SK-N-SH (cell line): Measurements from ENCODE around the gene SYT14. TPM values are rescaled to one million over a fixed set of nuclear protein-coding genes. Genes with fewer than 3 reads are reported as not detected.

Experiments used
- CTCF ChIA-PET: fragments of 300-600, 350-600 bp; formaldehyde crosslinking; extraction: SDS; loops from one replicate; lab custom pipeline; 2021; lab: Yijun Ruan, JAX
- POLR2A ChIA-PET: fragments of 350-600 bp; sonication (Branson Sonifier 250); formaldehyde crosslinking; extraction: SDS; loops from one replicate; lab custom pipeline; 2020; ENCODE audit warnings: antibody characterized with exemption, inconsistent platforms; lab: Yijun Ruan, JAX
- DNase-seq: peaks from one replicate; pipeline ENCODE4 v3.0.0; 2012
- H2AFZ ChIP-seq: fragments of 200-600 bp; sonication (generic); 2 replicates; pipeline ENCODE4 v1.8.1; 2016; ENCODE audit warnings: antibody characterized with exemption, mild to moderate bottlenecking, low read depth
- H3F3A ChIP-seq: fragments of 200-600 bp; sonication (generic); replicated peaks from 2 replicates; pipeline ENCODE3; 2016; ENCODE audit warnings: antibody characterized with exemption, mild to moderate bottlenecking; ENCODE audit not compliant: insufficient read depth
- H3K27ac ChIP-seq, 2 experiments: fragments of 200-500 bp in 1 of 2; fragments of 200-600 bp in 1 of 2; sonication (Bioruptor generic) in 1 of 2; sonication (generic), shearing (Covaris generic) in 1 of 2; 2 replicates each; pipeline versions ENCODE4 v1.5.1 to v1.6.1; 2014 to 2016; ENCODE audit warnings: low read depth in 2 of 2, inconsistent platforms in 1 of 2, low read length in 1 of 2, mild to moderate bottlenecking in 1 of 2, mixed read lengths in 1 of 2
- H3K27me3 ChIP-seq: fragments of 200-600 bp; sonication (generic), shearing (Covaris generic); 2 replicates; pipeline ENCODE4 v1.6.1; 2016; ENCODE audit warnings: mixed run types; ENCODE audit not compliant: insufficient read depth
- H3K36me3 ChIP-seq, 2 experiments: fragments of 200-500 bp in 1 of 2; fragments of 200-600 bp in 1 of 2; sonication (Bioruptor generic) in 1 of 2; sonication (generic) in 1 of 2; replicated peaks in 1 of 2; 2 replicates each; pipeline versions ENCODE3 to v1.5.1; 2014 to 2016; ENCODE audit warnings: low read length in 1 of 2, mild to moderate bottlenecking in 1 of 2; ENCODE audit not compliant: insufficient read depth in 2 of 2, control insufficient read depth in 1 of 2
- H3K4me1 ChIP-seq, 2 experiments: fragments of 200-500 bp in 1 of 2; fragments of 200-600 bp in 1 of 2; sonication (Bioruptor generic) in 1 of 2; sonication (generic), shearing (Covaris generic) in 1 of 2; 2 replicates each; pipeline versions ENCODE4 v1.5.1 to v1.6.1; 2014 to 2016; ENCODE audit warnings: low read depth in 1 of 2, low read length in 1 of 2, mixed run types in 1 of 2; ENCODE audit not compliant: insufficient read depth in 2 of 2, control insufficient read depth in 1 of 2
- H3K4me2 ChIP-seq: fragments of 200-600 bp; sonication (generic), shearing (Covaris generic); 2 replicates; pipeline ENCODE4 v1.6.1; 2017; ENCODE audit warnings: mixed run types
- H3K4me3 ChIP-seq, 2 experiments: fragments of 200-500 bp in 1 of 2; fragments of 200-600 bp in 1 of 2; sonication (Bioruptor generic) in 1 of 2; sonication (generic), shearing (Covaris generic) in 1 of 2; 2 replicates each; pipeline versions ENCODE4 v1.5.1 to v1.8.1; 2014 to 2016; ENCODE audit warnings: low read depth in 2 of 2, inconsistent platforms in 1 of 2, low read length in 1 of 2, mild to moderate bottlenecking in 1 of 2, mixed read lengths in 1 of 2, moderate library complexity in 1 of 2
- H3K79me2 ChIP-seq: fragments of 200-600 bp; sonication (generic); 2 replicates; pipeline ENCODE4 v1.8.1; 2017; ENCODE audit warnings: mild to moderate bottlenecking; ENCODE audit not compliant: insufficient read depth
- H3K9ac ChIP-seq: fragments of 200-600 bp; sonication (generic); 2 replicates; pipeline ENCODE4 v1.6.1; 2017; ENCODE audit warnings: mixed run types
- H3K9me2 ChIP-seq: fragments of 200-600 bp; sonication (generic); 2 replicates; pipeline ENCODE4 v1.6.1; 2017; ENCODE audit warnings: mixed run types
- H3K9me3 ChIP-seq: fragments of 200-600 bp; sonication (generic); 2 replicates; pipeline ENCODE4 v1.6.1; 2017; ENCODE audit warnings: mixed run types, mild to moderate bottlenecking, moderate library complexity
- H4K20me1 ChIP-seq: fragments of 200-600 bp; sonication (generic); 2 replicates; pipeline ENCODE4 v1.6.1; 2017; ENCODE audit warnings: mild to moderate bottlenecking, mixed run types; ENCODE audit not compliant: insufficient read depth
- EP300 ChIP-seq, 2 experiments: IDR thresholded peaks; 2 replicates each; pipeline versions ENCODE4 v1.4.0 to v1.6.1; 2012; ENCODE audit warnings: borderline replicate concordance in 1 of 2, low read depth in 1 of 2, low read length in 1 of 2
- EZH2phosphoT487 ChIP-seq: fragments of 200-600 bp; sonication (generic); IDR thresholded peaks from 2 replicates; pipeline ENCODE4 v1.6.1; 2017; ENCODE audit warnings: low read depth, mixed run types, mild to moderate bottlenecking, antibody characterized with exemption, moderate library complexity, borderline replicate concordance
- FOSL2 ChIP-seq: IDR thresholded peaks from 2 replicates; pipeline ENCODE4 v1.4.0; 2012; ENCODE audit warnings: low read depth, mild to moderate bottlenecking, moderate library complexity, borderline replicate concordance
- MXI1 ChIP-seq: IDR thresholded peaks from 2 replicates; pipeline ENCODE4 v1.6.1; 2012; ENCODE audit warnings: mild to moderate bottlenecking, low read depth, low read length, improper control_type of control experiment
- NRF1 ChIP-seq: IDR thresholded peaks from 2 replicates; pipeline ENCODE4 v1.6.1; 2012; ENCODE audit warnings: low read depth, mild to moderate bottlenecking, low read length
- REST ChIP-seq: IDR thresholded peaks from 2 replicates; pipeline ENCODE4 v1.6.1; 2012; ENCODE audit warnings: mild to moderate bottlenecking, low read depth, low read length, moderate library complexity
- TAF1 ChIP-seq: IDR thresholded peaks from 2 replicates; pipeline ENCODE4 v1.6.1; 2012; ENCODE audit warnings: low read depth, mild to moderate bottlenecking, low read length, moderate library complexity, borderline replicate concordance
- TCF12 ChIP-seq: IDR thresholded peaks from 2 replicates; pipeline ENCODE4 v1.4.0; 2012
- USF1 ChIP-seq: IDR thresholded peaks from 2 replicates; pipeline ENCODE4 v1.4.0; 2012; ENCODE audit warnings: low read depth, borderline replicate concordance
- polyA plus RNA-seq, 3 experiments: library from polyadenylated mRNA; depleted of rRNA; stranded (reverse); fragments of >200 nt; gene quantifications; 2 replicates each; pipeline ENCODE4 v1.2.3, GENCODE V29; 2012
- TF ChIP-seq, protein P1 (sequence below): fragments of 150-350 bp; IDR thresholded peaks from 2 replicates; pipeline ENCODE4 v1.6.1; 2017; ENCODE audit warnings: antibody characterized with exemption, low read length, low read depth, borderline replicate concordance

Gene SYT14
- polyA plus RNA-seq, 1 of the 3 experiments (the other 2 are of a cell fraction) = 1.2 TPM

DNA sequence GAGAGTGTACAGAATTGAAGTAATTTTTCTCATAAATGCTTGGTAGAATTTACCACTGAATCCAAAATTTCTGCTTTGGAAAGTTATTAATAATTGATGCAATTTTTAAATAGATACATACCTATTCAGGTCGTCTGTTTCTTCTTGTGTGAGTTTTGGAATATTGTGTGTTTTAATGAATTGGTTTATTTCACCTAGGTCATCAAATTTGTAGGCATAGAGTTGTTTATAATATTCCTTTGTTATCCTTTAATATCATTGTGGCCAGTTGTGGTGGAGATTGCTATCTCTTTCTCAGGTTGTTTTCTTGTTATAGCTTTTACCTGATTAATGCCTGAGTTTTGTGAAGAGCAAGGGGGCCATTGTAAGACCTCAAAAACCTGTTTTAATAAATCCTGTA is 93.5 kb downstream of the SYT14 start (continued):
- TF ChIP-seq EP300 (IDR thresholded peaks at IDR 0.05; ENCODE audit: borderline replicate concordance in 1 of 2, low read depth in 1 of 2, low read length in 1 of 2) (no peak), FOSL2 (no peak), EZH2phosphoT487 (no peak), MXI1 (no peak), TCF12 (no peak), TAF1 (no peak)
- TF ChIP-seq, protein P1, sequence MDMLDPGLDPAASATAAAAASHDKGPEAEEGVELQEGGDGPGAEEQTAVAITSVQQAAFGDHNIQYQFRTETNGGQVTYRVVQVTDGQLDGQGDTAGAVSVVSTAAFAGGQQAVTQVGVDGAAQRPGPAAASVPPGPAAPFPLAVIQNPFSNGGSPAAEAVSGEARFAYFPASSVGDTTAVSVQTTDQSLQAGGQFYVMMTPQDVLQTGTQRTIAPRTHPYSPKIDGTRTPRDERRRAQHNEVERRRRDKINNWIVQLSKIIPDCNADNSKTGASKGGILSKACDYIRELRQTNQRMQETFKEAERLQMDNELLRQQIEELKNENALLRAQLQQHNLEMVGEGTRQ = no peak
- TF ChIP-seq, all 33 proteins: peak for 0

DNA sequence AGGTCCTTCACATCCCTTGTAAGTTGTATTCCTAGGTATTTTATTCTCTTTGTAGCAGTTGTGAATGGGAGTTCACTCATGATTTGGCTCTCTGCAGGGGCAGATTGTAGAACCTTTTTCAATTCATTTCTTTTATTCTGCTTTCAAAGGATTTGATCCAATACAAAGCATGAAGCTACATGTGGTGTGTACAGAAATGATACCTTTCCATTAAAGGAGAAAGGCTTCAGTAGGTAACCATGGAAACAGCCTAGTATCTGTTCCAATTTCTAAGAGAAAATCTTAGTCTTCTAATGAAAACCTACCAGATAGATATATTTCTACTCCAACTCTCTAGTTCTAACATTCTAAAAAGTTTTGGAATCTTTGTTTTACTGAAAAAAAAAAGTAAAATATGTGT is 105.0 kb downstream of the SYT14 start:
- H3K36me3 ChIP-seq = peaks cover 0 to 35% of the 10 kb centered on the region in 2 experiments
- H3K4me3 ChIP-seq = no peak overlapping the region
- H2AFZ ChIP-seq = no peak overlapping the region
- no peaks in the 10 kb centered on the region for H4K20me1 ChIP-seq
- 0 out of 2 replicates have a peak, but pooled peaks cover under 1% of the 10 kb centered on the region for H3K79me2 ChIP-seq
- H3K9me2 ChIP-seq = no peaks in the 10 kb centered on the region
- H3K9me3 ChIP-seq = no peaks in the 10 kb centered on the region
- ChIA-PET CTCF (no interaction called here), POLR2A (no interaction called here)
- peaks cover 3% of the 10 kb centered on the region for H3F3A ChIP-seq
- TF ChIP-seq REST (no peak), NRF1 (no peak), USF1 (no peak)
- TF ChIP-seq, protein P1 = no peak
- H3K27ac ChIP-seq = no peak overlapping the region
- no peak for DNase-seq
- no peaks in the 10 kb centered on the region for H3K4me1 ChIP-seq
- H3K9ac ChIP-seq = no peak overlapping the region
- no peak overlapping the region for H3K4me2 ChIP-seq
- H3K27me3 ChIP-seq = no peaks in the 10 kb centered on the region
